CD4-positive, alpha-beta memory T cell (primary cell): ENCODE results near the gene STK32B. TPM values are rescaled to one million over a fixed set of nuclear protein-coding genes. Genes with fewer than 3 reads are reported as not detected.

Experiments used
- CTCF ChIA-PET: fragments of 350-600 bp; sonication (Branson Sonifier 250); formaldehyde crosslinking; loops from one replicate; lab custom pipeline; 2021; ENCODE audit warnings: inconsistent platforms; ENCODE audit not compliant: partially characterized antibody; lab: Charles Lee
- POLR2A ChIA-PET: fragments of 350-600 bp; sonication (Branson Sonifier 250); formaldehyde crosslinking; loops from one replicate; lab custom pipeline; 2021; ENCODE audit not compliant: partially characterized antibody; lab: Charles Lee
- DNase-seq, 5 donors: peaks; one replicate each; pipeline versions ENCODE4 v3.0.0 to v3.0.0-alpha.2; 2020 to 2022; ENCODE audit warnings: mixed read lengths in 1 of 5
- H3K27ac ChIP-seq: one replicate; pipeline ENCODE4 v1.7.0; 2013; ENCODE audit warnings: low read depth, low read length
- H3K27me3 ChIP-seq: 2 replicates; pipeline ENCODE4 v1.7.0; 2013; ENCODE audit warnings: mild to moderate bottlenecking, low read length, moderate library complexity; ENCODE audit not compliant: insufficient read depth
- H3K36me3 ChIP-seq: 2 replicates; pipeline ENCODE4 v1.7.0; 2013; ENCODE audit warnings: mild to moderate bottlenecking, low read length, moderate library complexity; ENCODE audit not compliant: insufficient read depth
- H3K4me1 ChIP-seq: 2 replicates; pipeline ENCODE4 v1.7.0; 2013; ENCODE audit warnings: mild to moderate bottlenecking, low read length, moderate library complexity; ENCODE audit not compliant: insufficient read depth
- H3K4me3 ChIP-seq, 2 donors: one replicate each; pipeline ENCODE4 v1.7.0; 2013; ENCODE audit warnings: low read length in 2 of 2, mild to moderate bottlenecking in 1 of 2
- H3K9me3 ChIP-seq, 2 donors: one replicate each; pipeline ENCODE4 v1.7.0; 2013; ENCODE audit warnings: low read length in 2 of 2, control low read depth in 1 of 2; ENCODE audit not compliant: control insufficient read depth in 1 of 2
- H3K27ac Mint-ChIP-seq, 7 donors: one replicate each; pipeline ENCODE4 v1.8.0; 2020 to 2021; ENCODE audit warnings: mixed read lengths in 7 of 7, mild to moderate bottlenecking in 6 of 7, inconsistent platforms in 3 of 7, moderate library complexity in 3 of 7
- H3K27me3 Mint-ChIP-seq, 2 donors: one replicate each; pipeline ENCODE4 v1.8.0; 2020 to 2021; ENCODE audit warnings: mixed read lengths in 2 of 2
- H3K36me3 Mint-ChIP-seq, 2 donors: one replicate each; pipeline ENCODE4 v1.8.0; 2020 to 2021; ENCODE audit warnings: mixed read lengths in 2 of 2, inconsistent platforms in 1 of 2, mild to moderate bottlenecking in 1 of 2
- H3K4me1 Mint-ChIP-seq, 4 donors: one replicate each; pipeline ENCODE4 v1.8.0; 2020 to 2021; ENCODE audit warnings: mixed read lengths in 4 of 4, mild to moderate bottlenecking in 1 of 4
- H3K4me3 Mint-ChIP-seq, 8 donors: one replicate each; pipeline ENCODE4 v1.8.0; 2020 to 2021; ENCODE audit warnings: mixed read lengths in 8 of 8, mild to moderate bottlenecking in 7 of 8, moderate library complexity in 6 of 8, inconsistent platforms in 3 of 8
- H3K9me3 Mint-ChIP-seq, 8 donors: one replicate each; pipeline ENCODE4 v1.8.0; 2020 to 2021; ENCODE audit warnings: mixed read lengths in 8 of 8, mild to moderate bottlenecking in 5 of 8, inconsistent platforms in 3 of 8, moderate library complexity in 1 of 8
- intact Hi-C: fragments of 100-400 bp; cut with micrococcal nuclease; formaldehyde crosslinking; loops from one replicate; pipeline ENCODE4 v1.15.1; 2023
- polyA plus RNA-seq, 2 donors: library from polyadenylated mRNA; unstranded; fragments of 300-500 nt; fragmentation: Illumina TruSeq; gene quantifications; one replicate each; pipeline ENCODE4 v1.2.3, GENCODE V29; 2021
- total RNA-seq, 2 experiments: library from RNA; stranded (reverse); gene quantifications; one replicate each; pipeline ENCODE4 v1.2.3, GENCODE V29; 2021

The STK32B gene
- total and polyA plus RNA-seq, 4 experiments from 2014 or later = not detected

DNA sequence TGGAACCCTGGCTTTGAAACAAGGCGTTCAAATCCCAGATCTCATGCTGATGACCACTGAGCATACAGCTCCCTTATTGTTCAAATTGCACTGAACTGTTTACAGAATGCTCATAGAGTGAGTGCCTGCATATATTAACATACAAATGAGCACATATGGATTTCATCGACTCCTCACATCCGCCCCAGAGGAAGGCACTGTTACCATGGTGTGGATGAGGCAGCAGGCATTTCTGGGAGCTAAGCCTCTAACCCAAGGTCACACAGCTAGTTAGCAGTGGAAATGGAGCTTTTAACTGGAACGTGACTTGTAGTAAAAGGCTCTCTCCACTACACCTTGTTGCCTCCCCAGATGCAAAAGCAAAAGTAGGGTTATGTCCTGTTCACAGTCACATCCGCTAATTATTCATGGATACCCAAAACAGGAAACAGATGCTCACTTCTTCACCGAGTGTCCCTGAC is 289.7 kb downstream of the STK32B start:
- CTCF ChIA-PET = no interaction called here

DNA sequence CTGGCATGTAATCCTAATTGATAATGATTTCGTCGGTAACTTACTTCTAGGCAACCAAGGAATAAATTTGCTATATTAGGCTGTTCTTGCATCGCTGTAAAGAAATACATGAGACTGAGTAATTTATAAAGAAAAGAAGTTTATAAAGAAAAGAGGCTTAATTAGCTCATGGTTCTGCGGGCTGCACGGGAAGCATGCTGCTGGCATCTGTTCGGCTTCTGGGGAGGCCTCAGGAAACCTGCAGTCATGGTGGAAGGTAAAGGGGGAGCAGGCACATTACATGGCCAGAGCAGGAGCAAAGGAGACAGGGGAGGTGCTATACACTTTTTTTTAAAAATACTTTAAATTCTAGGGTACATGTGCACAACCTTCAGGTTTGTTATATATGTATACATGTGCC is 290.2 kb downstream of the STK32B start:
- no peaks in the 10 kb centered on the region for H3K4me1 Mint-ChIP-seq
- intact Hi-C loops = no loop called here
- no peaks in the 10 kb centered on the region for H3K27me3 ChIP-seq
- POLR2A ChIA-PET = no interaction called here
- H3K9me3 Mint-ChIP-seq = peaks cover 2 to 9% (median 4%) of the 10 kb centered on the region in 8 donors
- CTCF ChIA-PET = no interaction called here
- H3K27me3 Mint-ChIP-seq = no peaks in the 10 kb centered on the region
- no peak for DNase-seq
- H3K4me1 ChIP-seq = no peaks in the 10 kb centered on the region
- H3K4me3 Mint-ChIP-seq = no peak overlapping the region
- H3K36me3 ChIP-seq = no peaks in the 10 kb centered on the region
- no peaks in the 10 kb centered on the region for H3K9me3 ChIP-seq
- H3K27ac Mint-ChIP-seq = no peak overlapping the region
- H3K27ac ChIP-seq = no peak overlapping the region
- no peaks in the 10 kb centered on the region for H3K36me3 Mint-ChIP-seq
- no peak overlapping the region for H3K4me3 ChIP-seq

More for the DNA sequence above, 289.7 kb downstream of the STK32B start:
- H3K4me1 Mint-ChIP-seq = no peaks in the 10 kb centered on the region
- no peak overlapping the region for H3K4me3 Mint-ChIP-seq
- Histone ChIP-seq H3K36me3 (no peaks in the 10 kb centered on the region), H3K27me3 (no peaks in the 10 kb centered on the region), H3K9me3 (no peaks in the 10 kb centered on the region), H3K4me3 (no peak overlapping the region), H3K4me1 (no peaks in the 10 kb centered on the region), H3K27ac (no peak overlapping the region)
- no peak for DNase-seq
- peaks cover 2 to 9% (median 6%) of the 10 kb centered on the region in 8 donors for H3K9me3 Mint-ChIP-seq
- intact Hi-C loops = no loop called here
- no peaks in the 10 kb centered on the region for H3K27me3 Mint-ChIP-seq
- POLR2A ChIA-PET = no interaction called here
- H3K36me3 Mint-ChIP-seq = no peaks in the 10 kb centered on the region
- H3K27ac Mint-ChIP-seq = no peak overlapping the region

DNA sequence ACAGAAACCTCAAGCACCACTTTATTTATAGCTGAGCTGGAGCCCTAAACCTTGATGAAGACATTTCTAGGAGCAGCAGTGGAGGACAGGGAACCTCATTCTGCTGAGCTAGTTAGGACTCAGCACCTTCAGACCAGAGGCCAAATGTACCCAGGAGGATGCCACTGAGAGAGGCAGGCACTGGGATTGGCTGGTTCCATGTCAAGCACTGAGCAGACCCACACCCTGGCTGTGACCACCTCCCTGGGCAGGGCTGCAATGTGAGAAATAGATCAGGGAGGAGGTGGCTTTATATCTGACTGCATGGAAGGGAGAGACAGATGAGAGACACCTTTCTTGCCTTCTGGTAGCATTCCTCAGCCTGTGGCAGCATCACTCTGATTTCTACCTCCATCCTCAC is 304.6 kb downstream of the STK32B start:
- H3K27ac Mint-ChIP-seq = no peak overlapping the region

DNA sequence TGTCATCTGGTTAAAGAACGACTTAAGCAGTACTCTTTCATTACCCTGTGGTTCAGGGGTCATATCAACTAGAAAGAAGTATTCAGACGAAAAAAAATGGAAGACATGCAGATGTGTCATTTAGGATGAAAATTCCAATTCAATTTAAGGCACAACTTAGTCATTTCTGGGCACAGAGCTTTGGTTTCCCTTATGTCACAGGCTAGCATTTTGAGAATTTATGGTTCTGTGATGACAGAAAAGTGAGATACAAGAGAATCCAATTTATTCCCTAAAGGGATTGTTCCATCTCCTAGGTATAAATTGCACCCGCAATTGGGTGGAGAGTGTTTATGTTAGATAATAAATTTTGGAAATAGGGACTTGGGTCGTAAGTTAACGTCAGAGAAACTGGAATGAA is 306.6 kb downstream of the STK32B start:
- Histone ChIP-seq H3K36me3 (no peaks in the 10 kb centered on the region), H3K27me3 (no peaks in the 10 kb centered on the region), H3K9me3 (no peaks in the 10 kb centered on the region), H3K4me3 (no peak overlapping the region), H3K27ac (no peak overlapping the region), H3K4me1 (no peaks in the 10 kb centered on the region)
- intact Hi-C loops = no loop called here
- H3K36me3 Mint-ChIP-seq = no peaks in the 10 kb centered on the region
- CTCF ChIA-PET = no interaction called here
- no peaks in the 10 kb centered on the region for H3K4me1 Mint-ChIP-seq
- POLR2A ChIA-PET = no interaction called here
- peaks cover 0 to 10% (median 1%) of the 10 kb centered on the region in 8 donors for H3K9me3 Mint-ChIP-seq
- no peak for DNase-seq
- H3K27ac Mint-ChIP-seq = no peak overlapping the region
- H3K4me3 Mint-ChIP-seq = no peak overlapping the region
- no peaks in the 10 kb centered on the region for H3K27me3 Mint-ChIP-seq

More for the DNA sequence above, 304.6 kb downstream of the STK32B start:
- Histone ChIP-seq H3K4me3 (no peak overlapping the region), H3K4me1 (no peaks in the 10 kb centered on the region), H3K36me3 (no peaks in the 10 kb centered on the region), H3K27ac (no peak overlapping the region), H3K27me3 (no peaks in the 10 kb centered on the region), H3K9me3 (no peaks in the 10 kb centered on the region)
- DNase-seq = no peak
- ChIA-PET CTCF (no interaction called here), POLR2A (no interaction called here)
- H3K9me3 Mint-ChIP-seq = peaks cover 0 to 5% (median 0%) of the 10 kb centered on the region in 8 donors
- H3K4me1 Mint-ChIP-seq = no peaks in the 10 kb centered on the region
- no peaks in the 10 kb centered on the region for H3K27me3 Mint-ChIP-seq
- no peaks in the 10 kb centered on the region for H3K36me3 Mint-ChIP-seq
- H3K4me3 Mint-ChIP-seq = no peak overlapping the region
- intact Hi-C loops = no loop called here

- POLR2A ChIA-PET = no interaction called here
- no peak overlapping the region for H3K4me3 Mint-ChIP-seq
- Histone ChIP-seq H3K9me3 (no peaks in the 10 kb centered on the region), H3K36me3 (no peaks in the 10 kb centered on the region), H3K4me1 (no peaks in the 10 kb centered on the region), H3K27ac (no peak overlapping the region), H3K27me3 (no peaks in the 10 kb centered on the region), H3K4me3 (no peak overlapping the region)
- peaks cover 0 to 10% (median 6%) of the 10 kb centered on the region in 8 donors for H3K9me3 Mint-ChIP-seq
- intact Hi-C loops = no loop called here
- peaks cover 0 to 2% of the 10 kb centered on the region in 2 donors for H3K27me3 Mint-ChIP-seq
- H3K36me3 Mint-ChIP-seq = no peaks in the 10 kb centered on the region
- no peak for DNase-seq
- CTCF ChIA-PET = no interaction called here
- no peak overlapping the region for H3K27ac Mint-ChIP-seq
- H3K4me1 Mint-ChIP-seq = no peaks in the 10 kb centered on the region
Measured at GRCh38 chr4:5361968-5362367, 310.7 kb downstream of the STK32B start.

DNA sequence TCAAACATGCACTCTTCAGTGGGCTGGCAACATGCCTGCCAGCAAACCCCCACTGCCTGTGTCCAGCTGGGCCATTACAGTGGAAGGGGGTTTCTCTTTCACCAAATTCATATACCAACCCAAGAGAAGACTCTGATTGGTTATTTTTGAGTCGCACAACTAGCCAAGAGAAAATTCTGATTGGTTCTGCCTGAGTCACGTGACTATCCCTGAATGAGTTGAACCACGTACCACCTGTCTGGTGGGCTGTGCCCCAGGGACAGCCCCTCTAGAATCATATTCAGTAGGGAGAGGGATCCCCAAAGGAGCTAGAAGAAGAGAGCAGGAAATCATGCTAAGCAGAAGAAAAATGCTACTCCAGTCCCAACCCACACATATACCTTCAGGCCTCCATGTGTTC is 313.1 kb downstream of the STK32B start:
- no peaks in the 10 kb centered on the region for H3K9me3 ChIP-seq
- no peak overlapping the region for H3K27ac Mint-ChIP-seq
- H3K36me3 ChIP-seq = no peaks in the 10 kb centered on the region
- H3K36me3 Mint-ChIP-seq = no peaks in the 10 kb centered on the region
- no peak overlapping the region for H3K4me3 Mint-ChIP-seq
- peaks cover 0 to 2% of the 10 kb centered on the region in 2 donors for H3K27me3 Mint-ChIP-seq
- no peak for DNase-seq
- H3K4me3 ChIP-seq = no peak overlapping the region
- CTCF ChIA-PET = no interaction called here
- no peaks in the 10 kb centered on the region for H3K4me1 Mint-ChIP-seq
- H3K27me3 ChIP-seq = no peaks in the 10 kb centered on the region
- intact Hi-C loops = no loop called here
- H3K9me3 Mint-ChIP-seq = peaks cover 0 to 10% (median 6%) of the 10 kb centered on the region in 8 donors
- H3K4me1 ChIP-seq = no peaks in the 10 kb centered on the region
- no peak overlapping the region for H3K27ac ChIP-seq
- POLR2A ChIA-PET = no interaction called here

GRCh38 chr4:5365071-5366008 is 314.1 kb downstream of the STK32B start:
- POLR2A ChIA-PET = no interaction called here
- Histone ChIP-seq H3K4me3 (no peak overlapping the region), H3K9me3 (no peaks in the 10 kb centered on the region), H3K36me3 (no peaks in the 10 kb centered on the region), H3K27ac (no peak overlapping the region), H3K27me3 (no peaks in the 10 kb centered on the region), H3K4me1 (no peaks in the 10 kb centered on the region)
- no peak overlapping the region for H3K27ac Mint-ChIP-seq
- H3K4me3 Mint-ChIP-seq = no peak overlapping the region
- H3K9me3 Mint-ChIP-seq = peaks cover 0 to 10% (median 6%) of the 10 kb centered on the region in 8 donors
- H3K4me1 Mint-ChIP-seq = no peaks in the 10 kb centered on the region
- CTCF ChIA-PET = no interaction called here
- intact Hi-C loops = no loop called here
- peaks cover 0 to 2% of the 10 kb centered on the region in 2 donors for H3K27me3 Mint-ChIP-seq
- DNase-seq = no peak
- no peaks in the 10 kb centered on the region for H3K36me3 Mint-ChIP-seq
